Body of pancreas (tissue), 4 donors: ENCODE data around the gene MRM2.

ENCODE experiments used
- CTCF ChIP-seq, 7 experiments: fragments of 450-650 bp in 4 of 7; fragments of 200-600 bp in 3 of 7; sonication (generic) in 3 of 7; IDR thresholded peaks; one replicate each; pipeline ENCODE4 v1.5.1; 2016 to 2019; ENCODE audit warnings: antibody characterized with exemption in 7 of 7
- POLR2A ChIP-seq, 3 donors: fragments of 450-650 bp; IDR thresholded peaks; one replicate each; pipeline ENCODE4 v1.6.1; 2016; ENCODE audit warnings: antibody characterized with exemption in 3 of 3, mild to moderate bottlenecking in 2 of 3

- TF ChIP-seq CTCF (IDR thresholded peaks at IDR 0.05) (no peak), POLR2A (IDR thresholded peaks at IDR 0.05) (no peak)
Measured at GRCh38 chr7:2210551-2211258, 31.3 kb downstream of the MRM2 start.
